Erythroblast (primary cell): ENCODE results near the gene ZFYVE16.
A peak's percentile ranks its signal among the peaks of the same experiment; 100 is the strongest.

ENCODE experiments used
- GATA1 ChIP-seq: IDR thresholded peaks from 2 replicates; pipeline ENCODE4 v1.6.1; 2011; ENCODE audit warnings: low read depth, mild to moderate bottlenecking, control low read depth, low read length, moderate library complexity
- POLR2A ChIP-seq: IDR thresholded peaks from 2 replicates; pipeline ENCODE4 v1.6.1; 2011; ENCODE audit warnings: mild to moderate bottlenecking, low read length

GRCh38 chr5:80407735-80408483 lies at the start of gene ZFYVE16:
- peak; percentile 94 for TF ChIP-seq POLR2A
- no peak for TF ChIP-seq GATA1
